WTC11 (cell line): ENCODE measurements around the gene ZNF487.

Source experiments
- CREB1 ChIP-seq: sonication (generic); formaldehyde crosslinking; IDR thresholded peaks from 2 replicates; pipeline ENCODE4 v1.8.0; 2023; ENCODE audit warnings: mild to moderate bottlenecking, missing genetic modification reagents
- TF ChIP-seq, protein P1 (sequence below): fragments of 200-600 bp; IDR thresholded peaks from 2 replicates; pipeline ENCODE4 v1.8.0; 2022; ENCODE audit warnings: antibody characterized with exemption

DNA sequence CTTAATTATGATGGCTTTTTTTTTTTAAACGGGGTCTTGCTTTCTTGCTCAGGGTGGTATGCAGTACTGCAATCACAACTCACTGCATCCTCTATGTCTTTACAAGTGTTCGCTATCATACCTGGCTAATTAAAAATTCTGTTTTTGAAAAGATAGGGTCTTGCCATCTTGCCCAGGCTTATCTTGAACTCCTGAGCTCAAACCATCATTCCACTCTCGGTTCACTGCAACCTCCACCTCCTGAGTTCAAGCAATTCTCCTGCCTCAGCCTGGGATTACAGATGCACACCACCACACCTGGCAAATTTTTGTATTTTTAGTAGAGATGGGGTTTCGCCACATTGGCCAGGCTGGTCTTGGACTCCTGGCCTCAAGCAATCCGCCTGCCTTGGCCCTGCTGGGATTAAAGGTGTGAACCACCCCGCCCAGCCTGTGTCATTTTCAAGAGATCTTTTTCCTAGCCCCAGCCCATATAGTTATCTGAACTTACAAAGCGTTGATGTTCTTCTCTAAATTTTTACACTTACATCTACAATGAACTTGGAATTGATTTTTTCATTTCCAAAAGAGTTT lies 33.9 kb upstream of the ZNF487 start:
- no peak for TF ChIP-seq CREB1
- TF ChIP-seq, protein P1, sequence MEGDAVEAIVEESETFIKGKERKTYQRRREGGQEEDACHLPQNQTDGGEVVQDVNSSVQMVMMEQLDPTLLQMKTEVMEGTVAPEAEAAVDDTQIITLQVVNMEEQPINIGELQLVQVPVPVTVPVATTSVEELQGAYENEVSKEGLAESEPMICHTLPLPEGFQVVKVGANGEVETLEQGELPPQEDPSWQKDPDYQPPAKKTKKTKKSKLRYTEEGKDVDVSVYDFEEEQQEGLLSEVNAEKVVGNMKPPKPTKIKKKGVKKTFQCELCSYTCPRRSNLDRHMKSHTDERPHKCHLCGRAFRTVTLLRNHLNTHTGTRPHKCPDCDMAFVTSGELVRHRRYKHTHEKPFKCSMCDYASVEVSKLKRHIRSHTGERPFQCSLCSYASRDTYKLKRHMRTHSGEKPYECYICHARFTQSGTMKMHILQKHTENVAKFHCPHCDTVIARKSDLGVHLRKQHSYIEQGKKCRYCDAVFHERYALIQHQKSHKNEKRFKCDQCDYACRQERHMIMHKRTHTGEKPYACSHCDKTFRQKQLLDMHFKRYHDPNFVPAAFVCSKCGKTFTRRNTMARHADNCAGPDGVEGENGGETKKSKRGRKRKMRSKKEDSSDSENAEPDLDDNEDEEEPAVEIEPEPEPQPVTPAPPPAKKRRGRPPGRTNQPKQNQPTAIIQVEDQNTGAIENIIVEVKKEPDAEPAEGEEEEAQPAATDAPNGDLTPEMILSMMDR: no peak
